Hair follicular keratinocyte (primary cell): Measurements from ENCODE around the gene OR2K2. TPM values are rescaled to one million over a fixed set of nuclear protein-coding genes. Genes with fewer than 3 reads are reported as not detected.

Experiments
- total RNA-seq: library from RNA; depleted of rRNA; stranded (reverse); fragments of >200 nt; gene quantifications from 2 replicates; pipeline ENCODE4 v1.2.3, GENCODE V29; 2015

The OR2K2 gene, protein sequence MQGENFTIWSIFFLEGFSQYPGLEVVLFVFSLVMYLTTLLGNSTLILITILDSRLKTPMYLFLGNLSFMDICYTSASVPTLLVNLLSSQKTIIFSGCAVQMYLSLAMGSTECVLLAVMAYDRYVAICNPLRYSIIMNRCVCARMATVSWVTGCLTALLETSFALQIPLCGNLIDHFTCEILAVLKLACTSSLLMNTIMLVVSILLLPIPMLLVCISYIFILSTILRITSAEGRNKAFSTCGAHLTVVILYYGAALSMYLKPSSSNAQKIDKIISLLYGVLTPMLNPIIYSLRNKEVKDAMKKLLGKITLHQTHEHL
- total RNA-seq = not detected in 2 replicates

GRCh38 chr9:111330124-111330523 lies at the start of gene OR2K2:
OR2K2 (minus strand) TSS chr9:111330224; CDS start chr9:111328433, 1,791 bp downstream.

Other genes with a start within 250 kb of the OR2K2 start
- gene ECPAS, start 154.2 kb upstream of the OR2K2 start, total RNA-seq = 52.3 and 59.7 TPM in 2 replicates
- 1.2 and 2.2 TPM in 2 replicates for gene ZNF483, start 195.0 kb upstream of the OR2K2 start, total RNA-seq